LNCaP clone FGC (cell line): ENCODE measurements around the gene RYR3.

Source experiments
- DNase-seq: peaks from one replicate; pipeline ENCODE4 v3.0.0-alpha.2; 2011; ENCODE audit warnings: low read depth
- H3K4me3 ChIP-seq: 2 replicates; pipeline ENCODE4 v1.5.1; 2011; ENCODE audit warnings: mild to moderate bottlenecking, low read depth, low read length, control low read depth
- TF ChIP-seq, protein P1 (sequence below): IDR thresholded peaks from 2 replicates; pipeline ENCODE4 v1.5.1; 2012; ENCODE audit warnings: mild to moderate bottlenecking; ENCODE audit not compliant: control insufficient read depth, insufficient read depth; ENCODE audit errors: extremely low read depth

Gene RYR3

GRCh38 chr15:33616475-33616874 lies 305.7 kb downstream of the RYR3 start:
- DNase-seq = no peak
- no peak overlapping the region for H3K4me3 ChIP-seq
- TF ChIP-seq, protein P1, sequence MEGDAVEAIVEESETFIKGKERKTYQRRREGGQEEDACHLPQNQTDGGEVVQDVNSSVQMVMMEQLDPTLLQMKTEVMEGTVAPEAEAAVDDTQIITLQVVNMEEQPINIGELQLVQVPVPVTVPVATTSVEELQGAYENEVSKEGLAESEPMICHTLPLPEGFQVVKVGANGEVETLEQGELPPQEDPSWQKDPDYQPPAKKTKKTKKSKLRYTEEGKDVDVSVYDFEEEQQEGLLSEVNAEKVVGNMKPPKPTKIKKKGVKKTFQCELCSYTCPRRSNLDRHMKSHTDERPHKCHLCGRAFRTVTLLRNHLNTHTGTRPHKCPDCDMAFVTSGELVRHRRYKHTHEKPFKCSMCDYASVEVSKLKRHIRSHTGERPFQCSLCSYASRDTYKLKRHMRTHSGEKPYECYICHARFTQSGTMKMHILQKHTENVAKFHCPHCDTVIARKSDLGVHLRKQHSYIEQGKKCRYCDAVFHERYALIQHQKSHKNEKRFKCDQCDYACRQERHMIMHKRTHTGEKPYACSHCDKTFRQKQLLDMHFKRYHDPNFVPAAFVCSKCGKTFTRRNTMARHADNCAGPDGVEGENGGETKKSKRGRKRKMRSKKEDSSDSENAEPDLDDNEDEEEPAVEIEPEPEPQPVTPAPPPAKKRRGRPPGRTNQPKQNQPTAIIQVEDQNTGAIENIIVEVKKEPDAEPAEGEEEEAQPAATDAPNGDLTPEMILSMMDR = no peak

DNA sequence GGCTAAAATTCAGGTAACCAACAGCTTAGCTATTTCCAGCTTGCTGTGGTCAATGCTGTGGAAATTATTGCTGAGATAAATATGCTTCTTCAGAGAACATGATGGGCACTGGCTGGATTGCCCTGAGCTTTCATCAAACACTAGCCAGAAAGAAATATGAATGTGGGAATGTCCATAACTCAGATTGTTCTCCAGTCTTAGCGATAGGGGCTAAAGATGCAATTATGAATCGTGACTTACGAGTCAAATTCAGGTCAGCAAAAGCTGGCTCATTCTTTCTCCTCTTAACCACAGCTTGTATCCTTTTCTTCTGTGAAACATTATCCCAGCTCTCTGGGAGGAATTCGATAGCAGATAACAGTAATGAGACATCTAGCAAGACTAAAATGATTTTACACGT lies 307.6 kb downstream of the RYR3 start:
- TF ChIP-seq, protein P1 = no peak
- H3K4me3 ChIP-seq = no peak overlapping the region
- no peak for DNase-seq

- no peak for DNase-seq
- H3K4me3 ChIP-seq = no peak overlapping the region
- TF ChIP-seq, protein P1 = no peak
Observed at GRCh38 chr15:33621141-33621540, 310.4 kb downstream of the RYR3 start.

DNA sequence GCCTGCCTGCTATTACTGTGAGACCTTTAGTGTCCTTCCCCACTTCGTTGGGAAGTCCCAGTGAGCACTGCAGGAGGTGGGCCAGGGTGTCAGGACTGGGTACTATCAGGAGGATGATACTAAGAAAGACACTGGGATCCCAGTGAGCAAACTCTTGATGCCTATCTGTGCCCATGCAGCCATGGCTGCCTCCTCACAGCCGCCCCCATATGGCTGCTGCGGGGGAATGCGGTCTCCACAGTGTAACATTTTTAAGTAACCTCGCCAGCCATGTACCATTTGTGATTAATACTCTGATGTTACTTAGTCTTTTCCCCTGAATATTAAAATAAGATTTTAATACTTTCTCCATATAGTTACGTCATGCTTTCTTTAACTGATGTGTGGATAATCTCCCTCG lies 312.2 kb downstream of the RYR3 start:
- TF ChIP-seq, protein P1 = peak; percentile 12; the same call in 1 of the 2 replicates
- no peak for DNase-seq
- H3K4me3 ChIP-seq = no peak overlapping the region

GRCh38 chr15:33624439-33624838 lies 313.7 kb downstream of the RYR3 start:
- H3K4me3 ChIP-seq = no peak overlapping the region
- no peak for DNase-seq
- TF ChIP-seq, protein P1 = no peak

DNA sequence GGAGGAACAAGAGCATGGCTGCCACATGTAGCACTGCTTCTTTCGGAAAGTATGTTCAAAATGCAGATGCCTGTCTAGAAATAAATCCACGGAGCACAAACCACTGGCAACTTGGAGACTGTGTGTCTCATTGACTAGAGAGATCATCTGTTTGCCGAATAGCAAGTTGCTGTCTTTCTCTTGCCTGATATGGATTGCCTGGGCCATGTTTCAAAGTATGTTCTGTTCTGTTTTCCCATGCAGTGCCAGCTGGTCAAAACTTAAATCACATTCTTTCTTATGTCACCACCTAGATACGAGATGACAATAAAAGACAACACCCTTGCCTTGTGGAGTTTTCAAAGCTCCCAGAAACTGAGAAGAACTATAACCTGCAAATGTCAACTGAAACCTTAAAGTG lies 318.9 kb downstream of the RYR3 start:
- no peak overlapping the region for H3K4me3 ChIP-seq
- no peak for DNase-seq
- TF ChIP-seq, protein P1 = no peak

DNA sequence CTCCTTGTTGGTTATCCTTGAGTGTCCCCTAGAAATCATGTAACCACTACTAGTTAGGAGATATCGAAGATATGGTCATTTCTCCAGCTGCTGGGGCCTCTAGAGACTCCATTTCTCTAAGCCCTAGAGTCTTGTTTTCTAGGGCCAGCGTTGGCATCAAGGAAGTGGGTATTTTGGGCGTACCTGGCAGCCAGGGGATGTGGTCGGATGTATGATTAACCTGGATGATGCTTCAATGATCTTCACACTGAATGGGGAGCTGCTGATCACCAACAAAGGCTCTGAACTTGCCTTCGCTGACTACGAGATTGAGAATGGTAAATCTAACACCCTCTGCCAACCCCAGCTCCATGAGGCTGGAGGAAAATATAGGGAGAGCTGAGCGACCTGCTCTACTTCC lies 325.5 kb downstream of the RYR3 start:
- TF ChIP-seq, protein P1 = no peak
- no peak for DNase-seq
- no peak overlapping the region for H3K4me3 ChIP-seq
